OCI-LY3 (cell line): Measurements from ENCODE around the gene TM9SF2.
A peak's percentile ranks its signal among the peaks of the same experiment; 100 is the strongest.

Source experiments
- H2AFZ ChIP-seq: fragments of 200-600, 300-600 bp; shearing (Covaris generic); 2 replicates; pipeline ENCODE4 v1.6.0; 2014; ENCODE audit warnings: antibody characterized with exemption, low read depth, low read length
- H3K27ac ChIP-seq: fragments of 200-600, 300-600 bp; sonication (generic); 2 replicates; pipeline ENCODE4 v1.5.1; 2014; ENCODE audit warnings: mild to moderate bottlenecking, low read length, moderate library complexity, mixed read lengths
- H3K27me3 ChIP-seq: fragments of 200-600, 300-600 bp; sonication (generic); 2 replicates; pipeline ENCODE4 v1.6.1; 2014; ENCODE audit warnings: low read depth, low read length, mixed read lengths
- H3K36me3 ChIP-seq: fragments of 200-600, 300-600 bp; sonication (generic); replicated peaks from 2 replicates; pipeline ENCODE3; 2014; ENCODE audit warnings: low read depth, low read length, mixed read lengths
- H3K4me1 ChIP-seq: fragments of 300-600, 200-600 bp; sonication (generic); 2 replicates; pipeline ENCODE4 v1.6.1; 2014; ENCODE audit warnings: low read length, mixed read lengths
- H3K4me2 ChIP-seq: fragments of 200-600, 300-600 bp; sonication (generic); 2 replicates; pipeline ENCODE4 v1.6.1; 2014; ENCODE audit warnings: low read length, mixed read lengths
- H3K4me3 ChIP-seq: fragments of 300-600, 200-600 bp; sonication (generic); 2 replicates; pipeline ENCODE4 v1.5.1; 2014; ENCODE audit warnings: antibody characterized with exemption, mild to moderate bottlenecking, low read length, moderate library complexity
- H3K79me2 ChIP-seq: fragments of 300-600, 200-600 bp; shearing (Covaris generic); 2 replicates; pipeline ENCODE4 v1.6.1; 2014; ENCODE audit warnings: mild to moderate bottlenecking, low read length, mixed read lengths
- H3K9ac ChIP-seq: fragments of 300-600, 200-600 bp; shearing (Covaris generic); 2 replicates; pipeline ENCODE4 v1.6.0; 2014; ENCODE audit warnings: mild to moderate bottlenecking, low read length, moderate library complexity
- H3K9me3 ChIP-seq: fragments of 200-600, 300-600 bp; shearing (Covaris generic); 2 replicates; pipeline ENCODE4 v1.6.1; 2014; ENCODE audit warnings: low read length, mixed read lengths; ENCODE audit not compliant: insufficient read depth
- H4K20me1 ChIP-seq: fragments of 200-600, 300-600 bp; sonication (generic); 2 replicates; pipeline ENCODE4 v1.6.1; 2016; ENCODE audit warnings: low read length, mixed read lengths; ENCODE audit not compliant: insufficient read depth
- CTCF ChIP-seq: fragments of 200-600, 300-600 bp; sonication (generic); IDR thresholded peaks from 2 replicates; pipeline ENCODE4 v1.5.1; 2014; ENCODE audit warnings: antibody characterized with exemption, low read length, low read depth
- EZH2phosphoT487 ChIP-seq: fragments of 200-600 bp; shearing (Covaris generic); IDR thresholded peaks from 2 replicates; pipeline ENCODE4 v1.6.1; 2018; ENCODE audit warnings: antibody characterized with exemption, mixed run types, low read depth

TM9SF2 gene

GRCh38 chr13:99572921-99573320 lies 71.6 kb downstream of the TM9SF2 start:
- Histone ChIP-seq H3K27ac (no peak overlapping the region), H3K4me3 (no peak overlapping the region), H3K4me2 (no peak overlapping the region), H3K79me2 (no peaks in the 10 kb centered on the region), H3K27me3 (no peaks in the 10 kb centered on the region), H3K9ac (no peak overlapping the region), H2AFZ (no peak overlapping the region), H3K36me3 (peaks cover 5% of the 10 kb centered on the region), H3K9me3 (no peaks in the 10 kb centered on the region), H4K20me1 (no peaks in the 10 kb centered on the region), H3K4me1 (peaks cover 11% of the 10 kb centered on the region)
- no peak for TF ChIP-seq CTCF
- TF ChIP-seq EZH2phosphoT487 = no peak

- TF ChIP-seq CTCF (no peak), EZH2phosphoT487 (no peak)
- Histone ChIP-seq H3K27me3 (no peaks in the 10 kb centered on the region), H4K20me1 (no peaks in the 10 kb centered on the region), H3K4me1 (peaks cover 14% of the 10 kb centered on the region), H3K36me3 (no peaks in the 10 kb centered on the region), H3K9me3 (no peaks in the 10 kb centered on the region), H2AFZ (peak overlapping the region; percentile 91), H3K4me2 (peak overlapping the region; percentile 56), H3K79me2 (no peaks in the 10 kb centered on the region), H3K4me3 (no peak overlapping the region), H3K9ac (peak overlapping the region; percentile 29; the same call in 1 of the 2 replicates), H3K27ac (peak overlapping the region; percentile 30; the same call in 1 of the 2 replicates)
Observed at GRCh38 chr13:99575376-99576120, 74.3 kb downstream of the TM9SF2 start.

- Histone ChIP-seq H3K27ac (no peak overlapping the region), H3K9me3 (no peaks in the 10 kb centered on the region), H2AFZ (no peak overlapping the region), H3K4me3 (no peak overlapping the region), H3K27me3 (no peaks in the 10 kb centered on the region), H3K9ac (no peak overlapping the region), H3K4me1 (peaks cover 14% of the 10 kb centered on the region), H3K4me2 (no peak overlapping the region), H3K79me2 (no peaks in the 10 kb centered on the region), H4K20me1 (no peaks in the 10 kb centered on the region), H3K36me3 (no peaks in the 10 kb centered on the region)
- TF ChIP-seq CTCF (peak; percentile 55), EZH2phosphoT487 (no peak)
Observed at GRCh38 chr13:99577934-99578917, 77.0 kb downstream of the TM9SF2 start.
